ENCODE results near the gene MRPL24.

Gene MRPL24

GRCh38 chr1:156728599-156729462, 12.1 kb downstream of the MRPL24 start, which contains the start of gene ISG20L2 (continued):
- TF ChIP-seq ZNF610 (tag by site-specific recombination; IDR thresholded peaks at IDR 0.05; ENCODE audit: borderline replicate concordance) = no peak
- peak; percentile 55; the same call in 1 of the 2 replicates for TF ChIP-seq ZNF561 (tag by site-specific recombination; IDR thresholded peaks at IDR 0.05; ENCODE audit: borderline replicate concordance)
- no peak for TF ChIP-seq ZBTB1 (tag by site-specific recombination; IDR thresholded peaks at IDR 0.05)
- TF ChIP-seq ZNF362 (tag by site-specific recombination; IDR thresholded peaks at IDR 0.05) = peak; percentile 95
- peak; percentile 41; the same call in 1 of the 2 replicates for TF ChIP-seq ZNF639 (tag by site-specific recombination; IDR thresholded peaks at IDR 0.05)
- peak; percentile 55 for TF ChIP-seq ZNF580 (tag by site-specific recombination; IDR thresholded peaks at IDR 0.05)
- no peak for TF ChIP-seq ZNF626 (tag by site-specific recombination; IDR thresholded peaks at IDR 0.05)
- TF ChIP-seq ZNF555 (tag by site-specific recombination; conservative IDR thresholded peaks at IDR 0.05) = no peak
- no peak for TF ChIP-seq ZNF302 (tag by site-specific recombination; IDR thresholded peaks at IDR 0.05; ENCODE audit: low read depth)
- peak; percentile 74 for TF ChIP-seq KLF1 (tag by site-specific recombination; IDR thresholded peaks at IDR 0.05)
- TF ChIP-seq ZIC2 (tag by site-specific recombination; IDR thresholded peaks at IDR 0.05) = peak; percentile 46; the same call in 1 of the 2 replicates
- TF ChIP-seq SETDB1 (IDR thresholded peaks at IDR 0.05; ENCODE audit: insufficient read length, low read length) = no peak
- TF ChIP-seq ZBTB49 (tag by site-specific recombination; IDR thresholded peaks at IDR 0.05; ENCODE audit: low read depth) = no peak
- TF ChIP-seq ZNF239 (tag by site-specific recombination; IDR thresholded peaks at IDR 0.05) = no peak
- TF ChIP-seq TRIM28 (IDR thresholded peaks at IDR 0.05; ENCODE audit: borderline replicate concordance, low read length) = 0 out of 2 replicates have a peak, but pooled peaks have one; percentile 63
- no peak for TF ChIP-seq GLI4 (tag by site-specific recombination; IDR thresholded peaks at IDR 0.05)
- TF ChIP-seq ZNF335 (tag by site-specific recombination; conservative IDR thresholded peaks at IDR 0.05) = peak; percentile 75
- no peak for TF ChIP-seq ZNF707 (tag by site-specific recombination; IDR thresholded peaks at IDR 0.05)
- no peak for TF ChIP-seq ZNF645 (tag by site-specific recombination; IDR thresholded peaks at IDR 0.05)
- no peak for TF ChIP-seq ZNF114 (tag by site-specific recombination; IDR thresholded peaks at IDR 0.05)
- no peak for TF ChIP-seq OVOL3 (tag by site-specific recombination; IDR thresholded peaks at IDR 0.05)
- no peak for TF ChIP-seq ZNF157 (tag by site-specific recombination; IDR thresholded peaks at IDR 0.05)
- no peak for TF ChIP-seq ZNF341 (tag by site-specific recombination; IDR thresholded peaks at IDR 0.05; ENCODE audit: low read depth)
- TF ChIP-seq KLF8 (tag by site-specific recombination; IDR thresholded peaks at IDR 0.05) = peak; percentile 64
- no peak for TF ChIP-seq ZNF704 (tag by site-specific recombination; IDR thresholded peaks at IDR 0.05)
- no peak for TF ChIP-seq ZNF426 (tag by site-specific recombination; IDR thresholded peaks at IDR 0.05)
- TF ChIP-seq ZBTB7A (tag by site-specific recombination; IDR thresholded peaks at IDR 0.05; ENCODE audit: low read depth) = peak; percentile 65; the same call in 1 of the 2 replicates
- no peak for TF ChIP-seq ZSCAN18 (tag by site-specific recombination; IDR thresholded peaks at IDR 0.05)
- 0 out of 2 replicates have a peak, but pooled peaks have one; percentile 65 for TF ChIP-seq ZNF2 (tag by site-specific recombination; IDR thresholded peaks at IDR 0.05)
- peak; percentile 42; the same call in 1 of the 2 replicates for TF ChIP-seq ZNF76 (tag by site-specific recombination; IDR thresholded peaks at IDR 0.05; ENCODE audit: borderline replicate concordance, low read depth)
- TF ChIP-seq ZNF324 (tag by site-specific recombination; IDR thresholded peaks at IDR 0.05) = peak; percentile 60; the same call in 1 of the 2 replicates

All from HEK293 (cell line).